ENCODE data around the gene TMEM187. TPM values are rescaled to one million over a fixed set of nuclear protein-coding genes. Genes with fewer than 3 reads are reported as not detected.
A peak's percentile ranks its signal among the peaks of the same experiment; 100 is the strongest.

The TMEM187 gene
- total and polyA plus RNA-seq, 7 donors: 2.2 to 7.8 (median 6.5) TPM

DNA sequence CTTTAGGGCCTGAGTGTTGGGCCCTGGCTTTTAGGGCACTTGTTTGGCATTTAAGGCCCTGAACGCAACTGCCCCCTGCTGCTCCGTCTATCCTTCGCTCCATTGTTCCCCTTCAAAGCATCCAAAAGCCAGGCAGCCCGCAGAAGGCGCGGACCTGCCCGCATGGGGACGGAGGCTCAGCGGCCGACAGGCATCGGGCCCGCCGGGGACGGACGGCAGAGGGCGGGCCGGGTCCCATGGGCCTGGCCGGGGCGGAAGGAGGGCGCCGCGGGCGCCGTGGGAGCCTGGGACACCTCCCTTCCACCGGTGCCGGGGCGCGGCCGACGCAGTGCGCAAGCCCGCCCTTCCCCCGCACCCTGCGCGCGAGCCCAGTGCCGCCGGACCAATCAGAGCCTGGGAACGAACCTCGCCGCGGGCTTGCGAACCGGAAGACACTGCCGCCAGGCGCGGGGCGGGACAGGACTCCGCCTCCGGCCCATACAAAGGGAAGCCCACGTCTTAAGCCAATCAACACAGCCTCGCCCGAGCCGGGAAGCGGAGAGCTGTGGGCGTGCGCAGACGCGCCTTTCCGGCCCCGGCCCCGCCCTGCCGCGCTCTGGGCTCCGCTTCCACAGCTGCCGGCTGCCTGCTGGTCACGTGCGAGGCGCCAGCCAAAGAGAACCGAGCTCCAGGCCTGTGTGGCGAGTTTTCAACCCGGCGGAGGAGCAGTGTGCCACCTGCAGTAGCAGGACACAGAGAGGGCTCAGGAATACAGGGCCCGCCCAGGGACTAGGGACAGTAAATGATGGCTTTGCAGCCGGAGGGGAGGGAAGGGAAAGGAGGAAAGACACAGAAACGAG lies 44.4 kb upstream of the TMEM187 start:
- Histone ChIP-seq H3K27ac (peak overlapping the region; percentile 94), H3K4me1 (peaks cover 30% of the 10 kb centered on the region), H3K36me3 (ENCODE audit: insufficient read depth in 1 of 2, low read depth in 1 of 2) (peaks cover 3 to 41% of the 10 kb centered on the region in 2 donors), H3K27me3 (ENCODE audit: insufficient read depth in 3 of 3, low read length in 2 of 3) (no peaks in the 10 kb centered on the region), H3K4me3 (peak overlapping the region; percentile 86), H3K9me3 (no peaks in the 10 kb centered on the region)
- ATAC-seq (peak; percentile 93 to 95 (median 93)), DNase-seq (peak; percentile 96 to 99)
- intact Hi-C loops (cut with DNase I): no loop called here
- 0 to 10% (median 1%) methylated on average over 22 to 76 of the region's 76 CpGs for whole genome bisulfite sequencing, 3 donors
- TF ChIP-seq, protein P1, sequence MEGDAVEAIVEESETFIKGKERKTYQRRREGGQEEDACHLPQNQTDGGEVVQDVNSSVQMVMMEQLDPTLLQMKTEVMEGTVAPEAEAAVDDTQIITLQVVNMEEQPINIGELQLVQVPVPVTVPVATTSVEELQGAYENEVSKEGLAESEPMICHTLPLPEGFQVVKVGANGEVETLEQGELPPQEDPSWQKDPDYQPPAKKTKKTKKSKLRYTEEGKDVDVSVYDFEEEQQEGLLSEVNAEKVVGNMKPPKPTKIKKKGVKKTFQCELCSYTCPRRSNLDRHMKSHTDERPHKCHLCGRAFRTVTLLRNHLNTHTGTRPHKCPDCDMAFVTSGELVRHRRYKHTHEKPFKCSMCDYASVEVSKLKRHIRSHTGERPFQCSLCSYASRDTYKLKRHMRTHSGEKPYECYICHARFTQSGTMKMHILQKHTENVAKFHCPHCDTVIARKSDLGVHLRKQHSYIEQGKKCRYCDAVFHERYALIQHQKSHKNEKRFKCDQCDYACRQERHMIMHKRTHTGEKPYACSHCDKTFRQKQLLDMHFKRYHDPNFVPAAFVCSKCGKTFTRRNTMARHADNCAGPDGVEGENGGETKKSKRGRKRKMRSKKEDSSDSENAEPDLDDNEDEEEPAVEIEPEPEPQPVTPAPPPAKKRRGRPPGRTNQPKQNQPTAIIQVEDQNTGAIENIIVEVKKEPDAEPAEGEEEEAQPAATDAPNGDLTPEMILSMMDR (IDR thresholded peaks at IDR 0.05): peak; percentile 22

- H3K4me1 ChIP-seq: peaks cover 31% of the 10 kb centered on the region
- H3K27me3 ChIP-seq (ENCODE audit: insufficient read depth in 3 of 3, low read length in 2 of 3): no peaks in the 10 kb centered on the region
- no peaks in the 10 kb centered on the region for H3K9me3 ChIP-seq
- peak overlapping the region; percentile 94 for H3K27ac ChIP-seq
- intact Hi-C loops (cut with DNase I): no loop called here
- H3K36me3 ChIP-seq (ENCODE audit: insufficient read depth in 1 of 2, low read depth in 1 of 2): peaks cover 3 to 48% of the 10 kb centered on the region in 2 donors
- DNase-seq: no peak
- H3K4me3 ChIP-seq: peak overlapping the region; percentile 86
- TF ChIP-seq, protein P1 (IDR thresholded peaks at IDR 0.05): no peak
- WGBS, 3 donors: 24 to 38% (median 30%) methylated on average over 9 of the region's 9 CpGs
- peak in 1 of 4 donors; percentile 11 for ATAC-seq
These were observed 43.7 kb upstream of the TMEM187 start for GRCh38 chrX:153928846-153929245.

DNA sequence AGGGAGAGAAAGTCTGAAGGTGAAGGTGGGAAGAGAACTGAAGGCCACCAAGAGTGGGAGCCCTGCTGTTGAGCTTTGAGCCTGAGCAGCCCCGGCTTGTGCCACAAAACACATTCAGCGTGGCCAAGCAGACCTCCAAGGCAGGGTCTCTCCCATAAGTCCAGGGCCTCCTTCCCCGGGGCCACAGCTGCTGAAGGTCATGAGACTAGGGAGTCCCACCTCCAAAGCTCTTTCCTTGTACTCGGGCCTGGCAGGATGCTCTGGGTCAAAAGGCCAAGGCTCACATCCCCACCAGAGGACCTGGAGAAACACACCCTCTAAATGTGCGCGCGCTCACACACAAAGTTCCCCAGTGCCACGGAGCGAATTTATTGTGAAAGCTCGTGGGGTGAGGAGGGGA lies 43.0 kb upstream of the TMEM187 start:
- H3K9me3 ChIP-seq: no peaks in the 10 kb centered on the region
- TF ChIP-seq, protein P1 (IDR thresholded peaks at IDR 0.05): no peak
- ATAC-seq: no peak
- H3K4me3 ChIP-seq: no peak overlapping the region
- H3K4me1 ChIP-seq: peaks cover 35% of the 10 kb centered on the region
- 79 to 82% (median 81%) methylated on average over 10 of the region's 10 CpGs for WGBS, 3 donors
- H3K36me3 ChIP-seq (ENCODE audit: insufficient read depth in 1 of 2, low read depth in 1 of 2): peaks cover 3 to 48% of the 10 kb centered on the region in 2 donors
- DNase-seq: no peak
- intact Hi-C loops (cut with DNase I): no loop called here
- no peaks in the 10 kb centered on the region for H3K27me3 ChIP-seq (ENCODE audit: insufficient read depth in 3 of 3, low read length in 2 of 3)
- no peak overlapping the region for H3K27ac ChIP-seq

DNA sequence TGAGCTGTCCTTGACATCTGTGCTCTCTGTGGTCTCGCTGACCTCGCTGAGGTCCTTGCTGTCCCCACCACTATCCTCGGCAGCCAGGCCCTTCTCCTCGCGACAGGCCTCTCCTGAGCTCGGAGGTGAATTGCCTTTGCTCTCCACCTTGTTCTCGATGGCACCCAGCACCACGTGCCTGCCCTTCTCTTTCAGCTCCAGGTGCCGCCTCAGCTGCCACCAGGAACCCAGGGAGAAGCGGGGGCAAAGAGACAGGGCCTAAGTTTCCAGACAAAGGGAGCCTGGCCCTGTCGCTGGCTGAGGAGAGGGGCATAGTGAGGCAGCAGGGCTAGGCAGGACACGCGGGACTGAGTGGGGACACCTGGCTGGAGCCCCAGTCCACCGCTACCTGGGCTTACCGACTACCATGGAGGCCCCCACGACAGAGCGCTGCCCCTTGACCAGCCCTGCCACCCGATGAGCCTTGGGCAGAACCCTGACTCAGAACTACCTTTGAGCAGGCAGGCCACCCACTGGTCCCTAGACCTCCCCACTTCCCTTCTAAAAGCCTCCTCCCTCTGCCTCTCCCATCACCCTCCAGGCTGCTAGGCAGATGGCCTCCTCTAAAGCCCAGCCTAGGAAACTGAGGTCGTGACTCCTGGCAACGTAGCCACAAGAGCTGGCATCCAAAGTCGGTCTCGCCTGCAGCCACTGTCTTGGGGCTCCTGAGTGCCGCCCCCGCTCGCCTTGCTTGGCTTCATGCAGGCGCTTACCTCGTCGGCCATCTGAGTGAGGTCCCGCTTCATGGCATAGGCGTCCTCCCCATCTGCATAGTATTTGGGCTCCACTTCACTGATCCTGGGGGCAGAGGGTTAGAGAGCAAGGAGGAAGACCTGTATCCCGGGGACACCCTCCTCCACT lies 42.3 kb upstream of the TMEM187 start:
- Histone ChIP-seq H3K4me1 (peaks cover 35% of the 10 kb centered on the region), H3K4me3 (no peak overlapping the region), H3K9me3 (no peaks in the 10 kb centered on the region), H3K36me3 (ENCODE audit: insufficient read depth in 1 of 2, low read depth in 1 of 2) (peaks cover 3 to 48% of the 10 kb centered on the region in 2 donors), H3K27ac (no peak overlapping the region), H3K27me3 (ENCODE audit: insufficient read depth in 3 of 3, low read length in 2 of 3) (no peaks in the 10 kb centered on the region)
- TF ChIP-seq, protein P1 (IDR thresholded peaks at IDR 0.05): no peak
- DNase-seq (no peak), ATAC-seq (no peak)
- 87 to 89% (median 87%) methylated on average over 21 to 31 of the region's 31 CpGs for WGBS, 3 donors
- intact Hi-C loops (cut with DNase I): no loop called here
